Measurements from ENCODE around the gene PSMG4. TPM values are rescaled to one million over a fixed set of nuclear protein-coding genes. Genes with fewer than 3 reads are reported as not detected.
A peak's percentile ranks its signal among the peaks of the same experiment; 100 is the strongest.

PSMG4 gene
- total RNA-seq, 3 donors from 2014 or later (not counting 1 experiment from before 2014, with no cell fraction given) = 8.3 to 15.3 (median 11.3) TPM

- H3K4me1 Mint-ChIP-seq = peaks cover 36 to 56% of the 10 kb centered on the region in 2 donors
- H3K9me3 Mint-ChIP-seq = no peaks in the 10 kb centered on the region
- Histone ChIP-seq H3K36me3 (ENCODE audit: control insufficient read depth, insufficient read depth, low read length) (no peaks in the 10 kb centered on the region), H3K27me3 (ENCODE audit: control insufficient read depth, insufficient read depth, low read length) (peaks cover 73% of the 10 kb centered on the region), H3K4me3 (ENCODE audit: low read length) (no peak overlapping the region), H3K9me3 (ENCODE audit: control insufficient read depth, insufficient read depth, low read length) (no peaks in the 10 kb centered on the region), H3K4me1 (ENCODE audit: control insufficient read depth, insufficient read depth, low read length) (peaks cover 52% of the 10 kb centered on the region), H3K27ac (ENCODE audit: low read length) (no peak overlapping the region)
- no peak for TF ChIP-seq CTCF (IDR thresholded peaks at IDR 0.05)
- peaks cover 80 to 83% of the 10 kb centered on the region in 2 donors for H3K27me3 Mint-ChIP-seq (ENCODE audit: low read depth in 2 of 2)
- no peaks in the 10 kb centered on the region for H3K36me3 Mint-ChIP-seq
- ATAC-seq (peak in 1 of 3 donors; percentile 16), DNase-seq (peak in 1 of 2 donors; percentile 31)
- intact Hi-C loops (cut with micrococcal nuclease) = no loop called here
- WGBS (ENCODE audit: insufficient coverage) = 5% methylated on average over 46 of the region's 47 CpGs
- H3K27ac Mint-ChIP-seq = no peak overlapping the region
- peak overlapping the region; percentile 45 for H3K4me3 Mint-ChIP-seq
These were observed 27.3 kb upstream of the PSMG4 start for GRCh38 chr6:3231247-3232016.

- ATAC-seq (no peak), DNase-seq (no peak)
- Histone ChIP-seq H3K36me3 (ENCODE audit: control insufficient read depth, insufficient read depth, low read length) (no peaks in the 10 kb centered on the region), H3K27me3 (ENCODE audit: control insufficient read depth, insufficient read depth, low read length) (peaks cover 65% of the 10 kb centered on the region), H3K4me1 (ENCODE audit: control insufficient read depth, insufficient read depth, low read length) (peaks cover 43% of the 10 kb centered on the region), H3K4me3 (ENCODE audit: low read length) (no peak overlapping the region), H3K9me3 (ENCODE audit: control insufficient read depth, insufficient read depth, low read length) (no peaks in the 10 kb centered on the region), H3K27ac (ENCODE audit: low read length) (no peak overlapping the region)
- peaks cover 82 to 83% of the 10 kb centered on the region in 2 donors for H3K27me3 Mint-ChIP-seq (ENCODE audit: low read depth in 2 of 2)
- H3K9me3 Mint-ChIP-seq = no peaks in the 10 kb centered on the region
- H3K4me1 Mint-ChIP-seq = peaks cover 32 to 48% of the 10 kb centered on the region in 2 donors
- WGBS (ENCODE audit: insufficient coverage) = 29% methylated on average over 21 of the region's 23 CpGs
- no peak overlapping the region for H3K27ac Mint-ChIP-seq
- H3K4me3 Mint-ChIP-seq = peak overlapping the region; percentile 31
- H3K36me3 Mint-ChIP-seq = no peaks in the 10 kb centered on the region
- no peak for TF ChIP-seq CTCF (IDR thresholded peaks at IDR 0.05)
- intact Hi-C loops (cut with micrococcal nuclease) = no loop called here
These were observed 26.5 kb upstream of the PSMG4 start for GRCh38 chr6:3232017-3232945.

GRCh38 chr6:3233321-3233720 is 25.4 kb upstream of the PSMG4 start:
- DNase-seq (no peak), ATAC-seq (no peak)
- Histone ChIP-seq H3K36me3 (ENCODE audit: control insufficient read depth, insufficient read depth, low read length) (no peaks in the 10 kb centered on the region), H3K4me3 (ENCODE audit: low read length) (no peak overlapping the region), H3K9me3 (ENCODE audit: control insufficient read depth, insufficient read depth, low read length) (no peaks in the 10 kb centered on the region), H3K27ac (ENCODE audit: low read length) (no peak overlapping the region), H3K4me1 (ENCODE audit: control insufficient read depth, insufficient read depth, low read length) (peaks cover 33% of the 10 kb centered on the region), H3K27me3 (ENCODE audit: control insufficient read depth, insufficient read depth, low read length) (peaks cover 59% of the 10 kb centered on the region)
- Mint-ChIP-seq H3K36me3 (no peaks in the 10 kb centered on the region), H3K27ac (no peak overlapping the region), H3K27me3 (ENCODE audit: low read depth in 2 of 2) (peaks cover 84 to 86% of the 10 kb centered on the region in 2 donors), H3K9me3 (no peaks in the 10 kb centered on the region), H3K4me1 (peaks cover 32 to 42% of the 10 kb centered on the region in 2 donors), H3K4me3 (no peak overlapping the region)
- WGBS (ENCODE audit: insufficient coverage) = 84% methylated on average over 3 of the region's 3 CpGs
- intact Hi-C loops (cut with micrococcal nuclease) = no loop called here
- TF ChIP-seq CTCF (IDR thresholded peaks at IDR 0.05) = no peak
